HepG2 (cell line): ENCODE measurements around the gene ANKRD61.

Experiments used
- BHLHE40 ChIP-seq: IDR thresholded peaks from 2 replicates; pipeline ENCODE4 v1.6.1; 2011; ENCODE audit warnings: low read length, improper control_type of control experiment
- CTCF ChIP-seq: sonication (generic); formaldehyde crosslinking; IDR thresholded peaks from 2 replicates; pipeline ENCODE4 v1.5.0; 2020; ENCODE audit warnings: mild to moderate bottlenecking, missing genetic modification reagents, moderate library complexity
- DNMT1 ChIP-seq: sonication (generic); formaldehyde crosslinking; IDR thresholded peaks from 2 replicates; pipeline ENCODE4 v1.5.1; 2020; ENCODE audit warnings: mild to moderate bottlenecking, missing genetic modification reagents
- EP300 ChIP-seq, 3 experiments: sonication (generic) in 1 of 3; formaldehyde crosslinking in 1 of 3; IDR thresholded peaks; 2 replicates each; pipeline versions ENCODE4 v1.5.1 to v1.6.1; 2011 to 2020; ENCODE audit warnings: low read depth in 2 of 3, low read length in 2 of 3, borderline replicate concordance in 1 of 3, improper control_type of control experiment in 1 of 3, mild to moderate bottlenecking in 1 of 3, missing genetic modification reagents in 1 of 3, moderate library complexity in 1 of 3
- ESRRA ChIP-seq: sonication (generic); formaldehyde crosslinking; IDR thresholded peaks from 2 replicates; pipeline ENCODE4 v1.5.1; 2020; ENCODE audit warnings: mild to moderate bottlenecking, low read depth, missing genetic modification reagents
- FOXC1 ChIP-seq: sonication (generic); formaldehyde crosslinking; IDR thresholded peaks from 2 replicates; pipeline ENCODE4 v1.8.0; 2022; ENCODE audit warnings: mild to moderate bottlenecking, missing genetic modification reagents, borderline replicate concordance
- POLR2A ChIP-seq, 2 experiments: IDR thresholded peaks; 2 replicates each; pipeline ENCODE4 v1.6.1; 2011; ENCODE audit warnings: low read depth in 2 of 2, low read length in 2 of 2, mild to moderate bottlenecking in 1 of 2, moderate library complexity in 1 of 2; ENCODE audit not compliant: insufficient read depth in 1 of 2
- TERF1 ChIP-seq: sonication (generic); formaldehyde crosslinking; IDR thresholded peaks from 2 replicates; pipeline ENCODE4 v1.8.0; 2022; ENCODE audit warnings: mild to moderate bottlenecking, missing genetic modification reagents, moderate library complexity

DNA sequence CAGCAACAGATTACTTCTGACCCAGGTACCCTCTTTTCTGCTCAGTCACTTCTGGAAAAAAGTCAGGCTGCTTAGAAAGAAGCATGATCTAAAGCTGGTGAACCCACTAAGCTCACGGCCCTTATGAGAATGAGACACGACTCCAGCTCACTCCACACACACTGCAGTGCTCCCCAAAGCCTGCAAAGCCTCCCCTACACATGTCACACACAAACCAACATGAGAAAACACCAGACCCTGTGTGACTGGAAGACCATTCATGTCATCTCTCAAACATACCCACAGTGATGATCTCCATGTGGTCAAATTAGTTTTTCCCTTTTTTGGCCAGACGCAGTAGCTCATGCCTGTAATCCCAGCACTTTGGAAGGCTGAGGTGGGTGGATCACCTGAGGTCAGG is 391 bp downstream of the ANKRD61 start:
- TF ChIP-seq CTCF (CRISPR knock-in tag): no peak
- no peak for TF ChIP-seq TERF1 (CRISPR knock-in tag)
- TF ChIP-seq DNMT1: no peak
- TF ChIP-seq EP300 (IDR thresholded peaks at IDR 0.05; ENCODE audit: low read depth in 2 of 2, low read length in 2 of 2): no peak
- no peak for TF ChIP-seq EP300 (CRISPR knock-in tag; IDR thresholded peaks at IDR 0.05; ENCODE audit: borderline replicate concordance)
- TF ChIP-seq BHLHE40: no peak
- TF ChIP-seq ESRRA (CRISPR knock-in tag): no peak
- TF ChIP-seq FOXC1 (CRISPR knock-in tag): no peak
- TF ChIP-seq POLR2A (IDR thresholded peaks at IDR 0.05; ENCODE audit: insufficient read depth in 1 of 2, low read depth in 2 of 2, low read length in 2 of 2): no peak
